GM23248 (cell line): ENCODE results near the gene CNDP1. TPM values are rescaled to one million over a fixed set of nuclear protein-coding genes. Genes with fewer than 3 reads are reported as not detected.
"Not testable (repeated sequence)": the region's sequence is repeated elsewhere in the genome, so short reads cannot be mapped to it uniquely, and the experiment has no call there.

ENCODE experiments used
- DNase-seq: peaks from one replicate; pipeline ENCODE4 v3.0.0-alpha.2; 2015
- H2AFZ ChIP-seq: fragments of 200-600 bp; sonication (generic); 2 replicates; pipeline ENCODE4 v1.6.1; 2016; ENCODE audit warnings: antibody characterized with exemption
- H3F3A ChIP-seq: fragments of 200-600 bp; sonication (generic); 2 replicates; pipeline ENCODE4 v1.6.1; 2016; ENCODE audit warnings: mild to moderate bottlenecking, antibody characterized with exemption, mixed run types; ENCODE audit not compliant: insufficient read depth
- H3K27ac ChIP-seq: fragments of 200-600 bp; sonication (generic); 2 replicates; pipeline ENCODE4 v1.5.1; 2016; ENCODE audit warnings: mild to moderate bottlenecking
- H3K27me3 ChIP-seq: fragments of 200-600 bp; sonication (generic); replicated peaks from 2 replicates; pipeline ENCODE4 v1.6.1; 2016; ENCODE audit warnings: mild to moderate bottlenecking; ENCODE audit not compliant: insufficient read depth
- H3K36me3 ChIP-seq: fragments of 200-600 bp; sonication (generic); 2 replicates; pipeline ENCODE4 v1.6.1; 2016; ENCODE audit warnings: low read depth, mild to moderate bottlenecking
- H3K4me1 ChIP-seq: fragments of 200-600 bp; sonication (generic); 2 replicates; pipeline ENCODE4 v1.6.1; 2016; ENCODE audit warnings: mild to moderate bottlenecking; ENCODE audit not compliant: insufficient read depth
- H3K4me2 ChIP-seq: fragments of 200-600 bp; sonication (generic); one replicate; pipeline ENCODE4 v1.6.1; 2016; ENCODE audit warnings: mild to moderate bottlenecking; ENCODE audit not compliant: unreplicated experiment
- H3K4me3 ChIP-seq: fragments of 200-600 bp; sonication (generic); 2 replicates; pipeline ENCODE4 v1.5.1; 2016; ENCODE audit warnings: mild to moderate bottlenecking
- H3K79me2 ChIP-seq: fragments of 200-600 bp; sonication (generic); 2 replicates; pipeline ENCODE4 v1.6.1; 2016; ENCODE audit warnings: mild to moderate bottlenecking; ENCODE audit not compliant: insufficient read depth
- H3K9ac ChIP-seq: fragments of 200-600 bp; sonication (generic); 2 replicates; pipeline ENCODE4 v1.6.1; 2016; ENCODE audit warnings: mild to moderate bottlenecking
- H3K9me2 ChIP-seq: fragments of 200-600 bp; sonication (generic); 2 replicates; pipeline ENCODE4 v1.6.1; 2016; ENCODE audit warnings: mixed run types, mild to moderate bottlenecking, moderate library complexity; ENCODE audit not compliant: insufficient read depth
- H3K9me3 ChIP-seq: fragments of 200-600 bp; sonication (generic); one replicate; pipeline ENCODE4 v1.6.1; 2017; ENCODE audit warnings: low read depth
- H4K20me1 ChIP-seq: fragments of 200-600 bp; sonication (generic); 2 replicates; pipeline ENCODE4 v1.6.0; 2016; ENCODE audit not compliant: insufficient read depth
- EZH2 ChIP-seq: fragments of 200-600 bp; sonication (generic); IDR thresholded peaks from 2 replicates; pipeline ENCODE4 v1.6.1; 2018; ENCODE audit warnings: antibody characterized with exemption, mild to moderate bottlenecking; ENCODE audit not compliant: insufficient read depth, poor library complexity, severe bottlenecking
- EZH2phosphoT487 ChIP-seq: fragments of 200-600 bp; sonication (generic); IDR thresholded peaks from 2 replicates; pipeline ENCODE4 v1.6.1; 2018; ENCODE audit warnings: antibody characterized with exemption, moderate library complexity, mild to moderate bottlenecking, low read depth; ENCODE audit not compliant: insufficient read depth
- WGBS, 2 experiments: methylation state at CpG; one replicate each; pipeline ENCODE4 v1.1.6; 2015 to 2017; ENCODE audit warnings: low lambda C conversion rate in 2 of 2, low coverage in 1 of 2; ENCODE audit errors: missing lambda C conversion rate in 2 of 2; 5-methylcytosine and 5-hydroxymethylcytosine counted together
- in situ Hi-C: fragments of 300-500 bp; cut with MboI; formaldehyde crosslinking; loops from 2 replicates; pipeline ENCODE4 v1.15.0; 2020
- polyA plus RNA-seq: library from polyadenylated mRNA; unstranded; fragments of >200 nt; fragmentation: Nextera tagmentation; extraction: Ambion mirVana; gene quantifications from 2 replicates; pipeline ENCODE4 v1.2.1, GENCODE V29; 2016
- total RNA-seq: library from RNA; depleted of rRNA; stranded (reverse); fragments of >200 nt; shearing (Covaris generic); gene quantifications from 2 replicates; pipeline ENCODE4 v1.2.3, GENCODE V29; 2014

The CNDP1 gene
- total and polyA plus RNA-seq, 2 experiments from 2014 or later = not detected

- Histone ChIP-seq H3K27ac (no peak overlapping the region), H3K27me3 (no peaks in the 10 kb centered on the region), H2AFZ (no peak overlapping the region), H3K36me3 (peaks cover 5% of the 10 kb centered on the region; the same call in 1 of the 2 replicates), H3K4me1 (no peaks in the 10 kb centered on the region), H3K9ac (no peak overlapping the region), H3K9me2 (no peaks in the 10 kb centered on the region), H3K4me3 (no peak overlapping the region), H3F3A (no peaks in the 10 kb centered on the region), H3K9me3 (no peaks in the 10 kb centered on the region), H4K20me1 (no peaks in the 10 kb centered on the region), H3K4me2 (no peak overlapping the region), H3K79me2 (no peaks in the 10 kb centered on the region)
- WGBS, 2 experiments = 87 to 89% methylated on average over 14 of the region's 14 CpGs
- TF ChIP-seq EZH2phosphoT487 (no peak), EZH2 (no peak)
- no peak for DNase-seq
- in situ Hi-C loops = no loop called here
These were observed 14.0 kb upstream of the CNDP1 start for GRCh38 chr18:74520096-74520833.

DNA sequence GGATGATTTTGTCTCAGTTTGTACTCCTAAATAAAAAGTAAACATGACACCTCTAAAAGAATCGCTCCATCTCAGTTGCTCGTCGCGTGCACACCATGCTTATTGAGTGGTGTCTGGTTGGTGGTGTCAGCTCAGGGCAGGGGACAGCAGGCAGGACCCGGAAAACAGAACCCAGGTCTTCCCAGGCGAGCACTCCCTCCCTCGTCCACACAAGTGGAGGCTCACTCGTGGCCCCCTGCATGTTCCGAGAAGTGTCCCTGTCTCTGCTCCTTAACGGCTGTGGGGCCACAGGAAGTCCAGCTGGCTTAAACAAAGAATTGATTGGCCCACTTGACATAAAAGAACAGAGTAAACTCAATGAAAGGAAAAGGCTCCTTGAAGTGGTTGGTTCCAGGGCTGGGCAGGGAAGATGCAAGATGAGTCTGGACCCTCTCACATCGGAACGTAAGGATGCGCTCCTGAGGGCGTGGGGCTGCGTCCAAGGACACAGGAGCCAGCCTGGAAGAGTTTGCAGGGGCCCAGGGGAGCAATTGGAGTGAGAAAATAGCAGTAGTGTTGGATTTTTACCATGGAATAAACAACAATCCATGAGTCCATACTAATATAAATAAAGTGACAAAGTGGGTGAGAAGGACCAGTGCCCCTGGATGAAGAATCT lies 13.1 kb upstream of the CNDP1 start:
- H3K9me2 ChIP-seq = no peaks in the 10 kb centered on the region
- no peaks in the 10 kb centered on the region for H3F3A ChIP-seq
- in situ Hi-C loops = no loop called here
- H4K20me1 ChIP-seq = no peaks in the 10 kb centered on the region
- 97 to 98% methylated on average over 15 of the region's 15 CpGs for WGBS, 2 experiments
- H3K79me2 ChIP-seq = no peaks in the 10 kb centered on the region
- peaks cover 5% of the 10 kb centered on the region; the same call in 1 of the 2 replicates for H3K36me3 ChIP-seq
- no peaks in the 10 kb centered on the region for H3K4me1 ChIP-seq
- DNase-seq = no peak
- no peak overlapping the region for H3K27ac ChIP-seq
- no peak overlapping the region for H2AFZ ChIP-seq
- H3K4me2 ChIP-seq = no peak overlapping the region
- no peaks in the 10 kb centered on the region for H3K9me3 ChIP-seq
- no peak overlapping the region for H3K9ac ChIP-seq
- TF ChIP-seq EZH2phosphoT487 (no peak), EZH2 (no peak)
- H3K27me3 ChIP-seq = no peaks in the 10 kb centered on the region
- H3K4me3 ChIP-seq = no peak overlapping the region

DNA sequence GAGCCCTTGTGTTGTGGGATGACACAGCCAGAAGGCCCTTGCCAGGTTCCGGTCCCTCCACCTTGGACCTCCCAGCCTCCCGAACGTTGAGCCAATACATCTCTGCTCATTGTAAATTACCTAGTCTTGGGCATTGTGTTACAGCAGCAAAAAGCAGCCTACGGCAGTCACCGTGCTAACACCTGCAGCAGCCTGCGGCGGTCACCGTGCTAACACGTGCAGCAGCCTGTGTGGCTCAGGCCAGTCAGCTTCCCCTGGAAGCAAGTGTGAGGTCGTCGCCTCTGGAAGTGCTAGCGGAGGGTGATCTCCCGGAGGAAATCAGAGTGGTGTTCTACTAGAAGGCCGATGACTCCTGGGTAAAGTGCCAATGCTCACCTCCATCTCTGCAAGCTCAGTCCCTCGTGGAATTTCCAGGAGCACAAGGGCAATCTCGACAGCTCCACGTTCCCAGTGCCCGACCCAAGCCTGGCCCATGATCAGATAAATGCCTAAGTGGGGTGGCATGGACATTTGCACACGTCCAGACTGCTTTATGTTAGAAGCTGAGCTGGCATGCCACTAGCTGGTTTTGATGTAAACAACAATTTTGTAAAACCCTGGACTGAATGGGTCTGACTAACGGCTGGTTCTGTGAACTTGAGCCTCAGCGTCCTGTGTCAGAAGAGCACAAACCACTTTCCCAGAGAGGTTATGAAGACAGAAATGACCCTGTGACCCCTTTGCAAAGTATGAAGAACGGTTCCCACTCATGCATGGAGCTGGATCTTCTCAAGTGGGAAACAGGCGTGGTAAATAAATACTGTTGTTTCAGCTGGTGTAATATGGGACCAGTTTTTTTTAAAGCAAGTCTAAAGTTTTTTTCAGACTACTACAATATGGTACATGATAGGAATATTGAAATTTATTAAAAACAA lies 11.4 kb upstream of the CNDP1 start:
- Histone ChIP-seq H3K36me3 (peaks cover 5% of the 10 kb centered on the region; the same call in 1 of the 2 replicates), H3K27ac (no peak overlapping the region), H4K20me1 (no peaks in the 10 kb centered on the region), H3K4me2 (no peak overlapping the region), H3K9ac (no peak overlapping the region), H3K79me2 (no peaks in the 10 kb centered on the region), H3F3A (no peaks in the 10 kb centered on the region), H3K4me3 (no peak overlapping the region), H3K4me1 (no peaks in the 10 kb centered on the region), H3K27me3 (no peaks in the 10 kb centered on the region), H2AFZ (no peak overlapping the region), H3K9me3 (no peaks in the 10 kb centered on the region), H3K9me2 (no peaks in the 10 kb centered on the region)
- no peak for DNase-seq
- 93 to 94% methylated on average over 23 of the region's 23 CpGs for WGBS, 2 experiments
- TF ChIP-seq EZH2 = no peak
- no peak for TF ChIP-seq EZH2phosphoT487
- in situ Hi-C loops = no loop called here

- Histone ChIP-seq H3K79me2 (no peaks in the 10 kb centered on the region), H3K27me3 (no peaks in the 10 kb centered on the region), H3K4me3 (no peak overlapping the region), H2AFZ (no peak overlapping the region), H3K9ac (no peak overlapping the region), H3K27ac (no peak overlapping the region), H3K9me2 (no peaks in the 10 kb centered on the region), H3K4me1 (no peaks in the 10 kb centered on the region), H3K4me2 (no peak overlapping the region), H4K20me1 (no peaks in the 10 kb centered on the region), H3K36me3 (peaks cover 5% of the 10 kb centered on the region; the same call in 1 of the 2 replicates), H3F3A (no peaks in the 10 kb centered on the region), H3K9me3 (no peaks in the 10 kb centered on the region)
- 42 to 55% methylated on average over 4 to 5 of the region's 5 CpGs for WGBS, 2 experiments
- in situ Hi-C loops = no loop called here
- DNase-seq = no peak
- no peak for TF ChIP-seq EZH2
- no peak for TF ChIP-seq EZH2phosphoT487
These were observed 10.2 kb upstream of the CNDP1 start for GRCh38 chr18:74524097-74524496.

GRCh38 chr18:74524915-74525314 lies 9.4 kb upstream of the CNDP1 start:
- H3K4me3 ChIP-seq, H3K79me2 ChIP-seq, H3K27ac ChIP-seq, H3K9ac ChIP-seq, in situ Hi-C loops, H2AFZ ChIP-seq, H3K4me1 ChIP-seq, H3K27me3 ChIP-seq, DNase-seq, H3F3A ChIP-seq, H4K20me1 ChIP-seq, H3K36me3 ChIP-seq, H3K9me3 ChIP-seq, H3K4me2 ChIP-seq, H3K9me2 ChIP-seq: not testable (repeated sequence)
- WGBS, 2 experiments = 94% methylated on average over 7 of the region's 7 CpGs
